GM19452 (cell line): ENCODE results near the gene TUBB6.

Experiments
- ATAC-seq: cut with Tn5 transposase; IDR thresholded peaks from one replicate; pipeline ENCODE4 v1.9.1; 2021; ENCODE audit not compliant: unreplicated experiment

Gene TUBB6

GRCh38 chr18:12335503-12335902 lies 27.5 kb downstream of the TUBB6 start:
- ATAC-seq: no peak

GRCh38 chr18:12336171-12336613 lies 28.2 kb downstream of the TUBB6 start:
- no peak for ATAC-seq

- no peak for ATAC-seq
These were observed 28.8 kb downstream of the TUBB6 start for GRCh38 chr18:12336887-12337286.

GRCh38 chr18:12338382-12338781 lies 30.3 kb downstream of the TUBB6 start:
- ATAC-seq: no peak

- no peak for ATAC-seq
These were observed 33.1 kb downstream of the TUBB6 start for GRCh38 chr18:12340945-12341660.

- ATAC-seq: no peak
These were observed 34.6 kb downstream of the TUBB6 start for GRCh38 chr18:12342661-12343060.

- ATAC-seq: no peak
These were observed 37.6 kb downstream of the TUBB6 start for GRCh38 chr18:12345491-12346239.

- ATAC-seq: no peak
These were observed 38.2 kb downstream of the TUBB6 start for GRCh38 chr18:12346240-12346565.

GRCh38 chr18:12347895-12348294 lies 39.9 kb downstream of the TUBB6 start:
- ATAC-seq: no peak

- ATAC-seq: no peak
These were observed 44.1 kb downstream of the TUBB6 start for GRCh38 chr18:12352188-12352587.

GRCh38 chr18:12359515-12359927 lies 51.5 kb downstream of the TUBB6 start:
- ATAC-seq: no peak

GRCh38 chr18:12361770-12362378 lies 53.8 kb downstream of the TUBB6 start:
- no peak for ATAC-seq

- no peak for ATAC-seq
These were observed 54.6 kb downstream of the TUBB6 start for GRCh38 chr18:12362473-12363174.

- no peak for ATAC-seq
These were observed 58.3 kb downstream of the TUBB6 start for GRCh38 chr18:12366379-12366778.

- no peak for ATAC-seq
These were observed 58.7 kb downstream of the TUBB6 start for GRCh38 chr18:12366784-12367183.

- ATAC-seq: no peak
These were observed 61.2 kb downstream of the TUBB6 start for GRCh38 chr18:12369211-12369610.

GRCh38 chr18:12371590-12371989 lies 63.5 kb downstream of the TUBB6 start:
- no peak for ATAC-seq

- ATAC-seq: no peak
These were observed 64.4 kb downstream of the TUBB6 start for GRCh38 chr18:12372406-12372805.

GRCh38 chr18:12373116-12373770 lies 65.2 kb downstream of the TUBB6 start:
- ATAC-seq: no peak

GRCh38 chr18:12373771-12374116 lies 65.7 kb downstream of the TUBB6 start:
- no peak for ATAC-seq

- ATAC-seq: no peak
These were observed 66.4 kb downstream of the TUBB6 start for GRCh38 chr18:12374401-12374800.
